NCI-H1105 (cell line): ENCODE measurements around the gene WASL.
"Not testable (repeated sequence)": the region's sequence is repeated elsewhere in the genome, so short reads cannot be mapped to it uniquely, and the experiment has no call there.

ENCODE experiments used
- DNase-seq: peaks from one replicate; lab custom pipeline; 2025; lab: John Stamatoyannopoulos, UW

Gene WASL

DNA sequence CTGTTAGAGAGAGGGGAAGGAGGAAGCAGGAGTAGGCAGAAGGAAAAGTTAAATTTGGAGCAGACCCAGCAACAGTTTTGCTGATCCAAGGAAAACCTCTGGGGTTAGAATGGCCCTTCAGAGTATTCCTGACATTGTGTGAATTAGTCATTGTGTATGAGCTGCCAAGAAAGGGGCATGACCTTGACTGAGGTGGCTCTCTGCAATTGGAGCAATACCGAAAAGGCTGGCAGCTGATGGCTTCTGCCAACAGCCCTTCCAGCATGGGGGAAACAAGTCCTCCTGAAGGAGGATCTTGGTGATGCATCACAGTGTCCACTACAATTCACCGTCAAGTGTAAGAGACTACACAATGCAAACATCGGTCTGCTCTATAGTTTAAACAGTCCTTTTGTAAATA is 20.6 kb upstream of the WASL start:
- DNase-seq: no peak

DNA sequence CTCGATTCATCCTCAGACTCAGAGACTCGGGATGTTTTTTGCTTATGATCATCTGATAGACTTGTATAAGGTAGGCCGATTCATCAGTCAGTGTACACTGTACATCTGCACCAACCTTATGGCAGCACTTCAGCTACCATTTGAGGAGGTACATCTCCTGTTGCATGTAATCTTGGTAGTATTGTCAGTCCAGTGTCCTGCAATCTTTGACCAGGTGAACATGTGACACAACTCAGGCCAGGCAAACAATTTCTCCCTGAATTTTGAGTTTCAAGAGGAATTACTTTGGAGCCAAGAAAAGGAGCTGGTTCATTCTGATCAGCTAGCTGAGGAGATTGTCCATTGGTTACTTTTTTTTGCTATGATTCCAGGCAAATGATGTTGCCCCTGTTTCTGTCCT is 19.7 kb upstream of the WASL start:
- DNase-seq: no peak

DNA sequence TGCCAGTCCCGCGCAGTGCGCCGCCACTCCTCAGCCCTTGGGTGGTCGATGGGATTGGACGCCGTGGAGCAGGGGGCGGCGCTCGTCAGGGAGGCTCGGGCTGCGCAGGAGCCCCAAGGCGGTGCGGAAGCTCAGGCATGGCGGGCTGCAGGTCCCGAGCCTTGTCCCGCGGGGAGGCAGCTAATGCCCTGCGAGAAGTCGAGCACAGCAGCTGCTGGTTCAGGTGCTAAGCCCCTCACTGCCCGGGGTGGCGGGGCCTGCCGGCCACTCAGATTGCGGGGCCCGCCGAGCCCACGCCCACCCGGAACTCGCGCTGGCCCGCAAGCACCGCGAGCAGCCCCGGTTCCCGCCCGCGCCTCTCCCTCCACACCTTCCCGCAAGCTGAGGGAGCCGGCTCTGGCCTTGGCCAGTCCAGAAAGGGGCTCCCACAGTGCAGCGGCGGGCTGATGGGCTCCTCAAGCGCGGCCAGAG is 14.4 kb upstream of the WASL start:
- DNase-seq: no peak

DNA sequence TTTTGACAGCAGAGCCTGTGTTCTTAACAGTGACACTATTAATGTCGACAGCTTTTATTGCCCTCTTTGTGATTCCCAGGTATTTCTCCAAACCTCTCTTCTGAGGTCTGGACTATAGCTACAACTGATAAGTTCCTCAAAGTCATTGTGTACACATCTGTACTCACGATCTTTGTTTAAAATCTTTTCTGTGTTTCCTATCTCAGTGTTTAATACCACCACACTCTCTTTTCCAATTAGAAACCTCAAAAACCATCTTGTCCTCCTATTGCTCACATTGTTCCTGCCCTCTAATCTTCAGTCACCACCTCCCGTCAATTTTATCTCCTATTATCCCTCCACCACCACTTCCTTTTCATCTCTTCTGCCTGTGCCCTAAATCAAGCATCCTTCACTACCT is 12.9 kb upstream of the WASL start:
- DNase-seq: no peak

DNA sequence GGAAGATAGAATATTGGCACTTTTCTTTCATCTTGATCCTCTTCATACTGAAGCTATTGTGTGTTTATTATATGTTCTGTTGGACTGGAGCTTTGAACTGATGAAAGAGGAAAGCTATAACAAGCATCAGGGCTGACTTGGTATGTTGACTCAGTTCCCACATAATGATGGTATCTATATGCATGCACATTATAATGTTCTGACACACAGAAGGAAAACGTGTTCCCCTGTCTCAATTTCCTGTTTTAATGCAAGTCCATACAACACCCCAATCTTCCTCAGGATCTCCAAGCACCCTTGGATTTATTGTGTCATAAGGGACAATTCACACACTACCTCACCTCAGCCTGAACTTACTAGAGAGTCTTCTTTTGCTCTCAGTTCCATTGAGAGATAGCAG is 8.3 kb upstream of the WASL start:
- DNase-seq: no peak

DNA sequence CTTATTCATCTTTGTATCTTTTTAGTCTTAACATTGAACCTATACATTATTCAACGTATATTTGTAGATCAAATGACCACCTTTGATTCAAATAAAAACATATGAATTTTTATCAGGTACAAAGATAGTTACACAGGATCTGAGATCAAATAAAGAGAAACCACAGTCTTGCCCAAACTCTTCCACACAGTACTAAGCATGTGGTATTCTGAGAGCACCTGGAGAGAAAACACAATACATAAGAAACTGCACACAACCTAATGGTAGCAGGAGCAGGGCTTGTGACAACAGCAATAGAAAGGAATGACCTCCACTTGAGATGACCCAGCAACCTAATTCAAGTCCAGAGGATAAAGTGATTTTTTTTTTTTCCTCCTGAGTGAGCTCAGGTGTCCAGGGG is 6.5 kb upstream of the WASL start:
- DNase-seq: no peak

DNA sequence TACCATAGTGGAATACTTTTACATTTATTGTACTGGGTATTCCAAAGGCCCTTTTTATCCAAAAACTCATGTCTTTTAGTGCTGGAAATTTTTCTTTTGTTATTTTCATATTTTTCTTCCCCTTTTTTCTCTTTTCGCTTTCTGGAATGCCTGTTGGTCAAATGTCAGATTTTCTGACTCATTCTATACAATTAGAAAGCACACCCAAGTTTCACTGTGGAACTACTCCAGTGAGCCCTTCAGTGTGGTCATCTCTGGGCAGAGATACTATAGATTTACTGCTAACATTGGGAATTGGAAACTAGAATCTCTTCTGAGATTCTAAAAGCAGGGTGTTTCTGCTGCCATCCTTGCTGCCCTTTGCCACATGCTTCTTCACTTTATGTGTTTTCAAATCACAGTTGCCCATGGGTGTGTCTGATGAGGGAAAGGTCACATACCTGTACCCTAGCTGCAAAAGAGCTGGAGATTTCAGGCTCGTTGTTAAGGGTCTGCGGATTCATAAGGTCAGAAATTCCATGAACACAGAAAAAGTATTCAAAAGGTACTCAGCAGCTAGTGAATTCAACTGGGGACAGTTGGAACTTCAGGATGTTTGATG is 5.6 kb upstream of the WASL start:
- no peak for DNase-seq

DNA sequence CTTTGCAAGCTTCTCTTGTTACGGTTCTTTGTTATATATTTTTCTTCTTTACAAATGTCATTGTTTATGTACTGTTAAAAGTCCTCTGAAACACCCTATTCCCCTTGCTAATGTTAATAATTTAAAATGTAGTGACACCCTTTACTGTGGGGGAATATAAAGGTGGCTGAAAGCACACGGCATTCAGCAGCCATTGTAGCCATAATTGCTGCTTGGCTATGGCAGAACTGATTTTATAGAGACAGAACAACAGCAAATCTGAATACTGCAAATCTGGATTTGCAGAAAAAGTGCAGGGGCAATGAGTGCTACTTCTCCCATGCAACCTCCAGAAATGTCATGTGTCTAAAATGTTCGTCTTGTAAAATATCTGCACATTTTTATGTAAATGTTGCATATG is 3.7 kb upstream of the WASL start:
- no peak for DNase-seq

DNA sequence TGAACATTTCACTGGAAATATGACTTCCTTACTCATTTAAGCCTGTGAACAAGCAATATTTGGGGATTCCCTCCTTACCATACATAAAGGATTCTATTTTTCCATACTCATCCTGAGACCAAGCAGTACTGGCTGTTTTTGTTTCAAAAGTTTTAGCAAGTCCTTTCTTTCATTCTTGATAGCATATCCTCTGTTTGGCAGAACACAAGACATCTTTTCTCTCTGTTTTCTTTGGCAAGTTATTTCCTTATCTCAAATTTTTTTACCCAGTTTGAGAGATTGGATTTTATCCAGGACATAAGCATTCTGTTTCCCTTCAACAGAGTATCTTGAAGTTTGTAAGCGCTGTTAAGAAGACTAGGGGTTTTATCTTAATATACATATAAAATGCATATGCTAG is 3.0 kb upstream of the WASL start:
- DNase-seq: no peak

DNA sequence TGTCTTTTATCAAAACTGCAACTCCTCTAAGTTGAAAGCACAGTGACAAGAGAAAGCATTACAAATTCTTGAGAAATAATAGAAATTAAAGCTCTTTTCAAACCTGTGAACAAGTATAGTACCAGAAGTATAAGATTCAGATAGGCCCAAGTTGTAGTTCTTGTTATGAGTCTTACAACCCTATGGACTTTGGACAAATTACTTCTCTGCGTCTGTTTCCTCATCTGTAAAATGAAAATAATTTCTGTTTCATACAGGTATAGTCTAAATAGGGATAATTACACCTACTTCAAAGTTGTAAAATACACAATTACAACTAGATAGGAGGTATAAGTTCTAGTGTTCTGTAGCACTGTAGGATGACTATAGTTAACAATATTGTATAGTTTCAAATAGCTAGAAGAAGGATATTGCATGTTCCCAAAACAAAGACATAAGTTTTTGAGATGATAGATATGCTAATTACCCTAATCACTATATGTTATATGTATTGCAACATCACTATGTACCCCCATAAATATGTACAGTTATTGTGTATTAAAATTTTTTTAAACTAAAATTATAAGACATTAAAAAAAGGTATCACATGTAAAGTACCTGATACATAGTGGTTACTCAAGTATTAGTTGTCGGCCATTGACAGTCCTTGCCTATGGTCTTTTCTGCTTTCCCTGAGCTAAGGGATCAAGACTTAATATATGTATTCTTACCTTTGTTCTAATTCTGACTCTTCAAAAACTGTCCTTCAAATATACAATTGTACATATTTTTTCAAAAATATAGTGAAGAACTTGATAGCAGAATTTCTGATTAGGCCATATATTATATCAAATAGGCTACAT is 1.8 kb upstream of the WASL start:
- DNase-seq: no peak

DNA sequence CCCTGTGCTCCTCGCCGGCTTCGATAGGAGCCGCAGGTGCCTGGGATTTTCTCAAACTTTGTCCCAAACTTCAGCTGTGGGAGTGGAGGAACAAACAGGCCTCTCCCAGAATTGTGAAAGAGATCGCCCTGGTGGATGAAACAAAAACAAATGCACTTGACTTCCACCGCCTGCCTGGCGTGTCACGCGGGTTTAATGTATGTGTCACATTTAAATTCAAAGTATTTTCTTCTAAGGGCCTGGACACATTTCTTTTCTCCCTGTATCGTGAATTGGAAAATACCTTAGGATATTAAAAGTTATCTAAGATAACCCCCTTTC is 694 bp upstream of the WASL start:
- DNase-seq: no peak

DNA sequence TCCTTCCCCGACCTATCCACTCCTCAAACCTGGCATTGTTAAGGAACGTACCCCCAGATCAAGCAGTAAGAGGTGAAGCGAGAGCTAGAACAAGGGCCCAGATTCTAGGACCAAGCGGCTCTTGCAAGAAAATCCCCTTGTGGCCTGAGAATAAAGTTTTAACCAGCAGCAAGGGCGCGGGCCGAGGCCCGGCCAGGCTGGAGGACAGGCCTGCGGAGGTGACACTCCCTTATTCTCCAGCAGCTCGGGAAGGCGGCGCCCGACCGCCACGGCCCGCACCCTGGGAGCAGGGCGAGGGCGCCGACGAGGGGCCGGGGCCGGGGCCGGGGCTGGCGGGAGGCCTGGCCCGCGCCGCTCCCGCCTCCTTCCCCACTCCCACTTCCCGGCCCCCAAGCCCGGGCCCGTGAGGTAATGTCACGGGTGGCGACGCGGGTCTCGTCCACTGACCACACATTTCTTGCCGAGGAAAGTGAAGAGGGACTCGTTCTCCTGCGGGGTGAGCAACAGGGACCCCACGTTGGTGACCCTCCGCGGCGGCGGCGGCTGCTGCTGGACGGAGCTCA is 551 bp downstream of the WASL start:
- DNase-seq: no peak

DNA sequence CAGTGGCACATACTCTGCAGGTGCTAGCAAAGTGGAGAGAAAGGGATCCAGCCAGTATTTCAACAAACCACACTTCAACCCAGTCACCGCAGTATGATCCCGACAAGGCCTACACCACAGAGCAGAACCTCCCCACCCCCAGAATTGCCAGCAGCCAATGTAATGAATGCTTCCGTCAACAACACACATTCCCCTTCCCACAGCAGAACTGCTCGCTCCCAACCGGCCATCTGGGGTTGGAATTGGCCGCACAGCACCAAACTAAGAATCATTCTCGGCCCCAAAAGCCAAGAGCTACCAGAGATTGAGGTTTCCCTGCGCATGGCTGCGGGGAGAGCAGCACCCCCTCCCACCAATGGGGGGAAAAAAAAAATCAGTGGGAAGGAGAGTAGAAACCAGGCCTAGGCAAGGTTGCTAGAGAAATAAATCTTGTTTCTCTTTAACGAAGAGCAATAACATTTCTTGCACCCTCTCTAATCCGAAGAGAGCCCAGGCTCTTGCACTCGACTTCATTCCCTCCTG is 1.1 kb downstream of the WASL start:
- peak; percentile 43 for DNase-seq

DNA sequence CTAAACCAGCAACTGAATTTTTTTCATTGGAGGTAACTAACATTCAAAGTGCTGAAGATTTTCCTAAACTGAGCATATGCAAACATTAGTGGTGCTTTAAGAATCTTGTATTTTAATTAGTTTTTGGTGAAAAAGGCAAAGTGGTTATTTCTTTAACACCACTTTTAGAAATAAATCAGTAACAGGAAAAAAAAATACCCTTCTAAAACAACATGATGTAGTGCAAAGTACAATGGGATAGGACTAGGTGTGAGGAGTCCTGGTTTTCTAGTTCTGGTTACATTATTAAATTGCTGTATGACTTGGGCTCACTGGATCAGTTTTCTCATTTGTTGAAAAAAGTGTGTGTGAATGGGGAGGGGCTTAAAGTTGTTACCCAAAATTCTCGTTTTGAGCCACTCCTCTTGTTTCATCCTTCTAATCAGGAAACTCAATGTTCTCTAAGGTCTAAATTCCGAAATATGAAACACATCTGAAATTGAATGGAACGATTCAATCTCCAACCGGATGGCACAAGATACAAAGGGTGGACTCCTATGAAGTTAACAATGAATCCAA is 1.8 kb downstream of the WASL start:
- no peak for DNase-seq

DNA sequence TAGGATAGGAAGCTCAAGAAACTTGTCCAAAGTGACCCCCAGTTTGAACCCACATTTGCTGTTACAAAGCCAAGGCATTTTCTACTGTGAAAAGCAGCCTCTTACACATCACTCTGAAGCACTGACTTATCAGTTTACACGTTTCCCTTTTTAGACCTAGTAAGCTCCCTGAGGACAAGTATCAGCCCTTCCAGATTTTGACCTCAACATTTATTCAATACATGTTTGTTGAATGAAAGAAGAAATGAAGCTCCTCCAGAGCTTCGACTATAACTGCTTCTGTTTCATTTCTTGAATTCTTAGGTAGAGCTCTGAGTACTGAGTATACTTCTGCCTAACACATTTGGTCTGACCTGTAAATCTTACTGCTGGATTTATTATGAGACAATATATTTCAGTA is 2.7 kb downstream of the WASL start:
- no peak for DNase-seq

DNA sequence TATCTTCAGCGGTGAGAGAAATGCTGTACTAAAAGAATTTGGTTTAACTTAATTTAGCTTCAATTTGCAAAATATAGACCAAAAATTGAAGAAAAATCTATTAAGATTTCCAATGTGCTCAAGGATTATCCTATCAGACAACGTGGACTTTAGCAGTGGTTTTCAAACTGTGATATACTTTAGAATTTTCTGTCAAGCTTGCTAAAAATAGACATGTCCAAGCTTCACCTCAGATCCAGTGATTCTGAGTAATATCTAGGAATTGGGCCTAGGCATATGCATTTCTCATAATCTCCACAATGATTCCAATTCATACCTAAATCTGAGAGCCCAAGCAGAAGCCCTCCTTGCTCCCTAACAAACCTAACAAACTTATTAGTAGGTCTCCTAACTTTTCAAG is 3.4 kb downstream of the WASL start:
- DNase-seq: no peak

DNA sequence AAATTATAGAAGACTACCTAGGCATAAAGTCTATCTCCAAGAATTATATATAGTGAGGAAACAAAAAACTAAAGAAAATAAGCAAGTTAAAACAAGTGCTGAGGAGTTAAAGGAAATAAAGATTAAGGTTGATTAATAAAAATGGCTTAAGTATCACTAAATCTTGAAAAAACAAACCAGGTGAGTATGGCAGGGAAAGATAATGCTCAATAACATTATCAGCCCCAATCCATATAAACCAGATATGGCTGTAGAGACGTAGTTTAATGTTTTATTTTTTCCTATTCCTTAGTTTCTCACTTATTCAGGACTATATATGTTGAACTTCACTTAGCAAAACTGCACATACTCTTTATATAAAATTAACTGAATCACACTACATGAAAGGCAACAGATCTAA is 4.4 kb downstream of the WASL start:
- no peak for DNase-seq

DNA sequence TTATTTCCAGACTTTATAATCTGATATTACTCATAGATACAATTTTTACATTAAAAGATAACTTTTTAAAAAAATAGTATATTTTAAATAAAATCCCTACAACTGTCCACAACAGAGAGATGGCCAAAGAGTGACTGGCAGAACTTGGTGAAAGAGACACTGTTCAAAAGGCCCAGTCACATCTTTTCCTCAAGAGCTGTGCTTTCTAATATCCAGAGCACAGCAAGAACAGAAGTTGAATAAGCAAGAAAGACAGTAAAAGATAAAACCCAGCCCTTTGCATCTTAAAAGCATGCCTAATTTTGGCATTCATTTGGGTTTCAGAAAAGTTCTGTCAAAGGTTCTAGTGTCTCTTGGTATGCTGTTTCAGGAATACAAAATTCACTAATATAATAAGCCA is 6.9 kb downstream of the WASL start:
- no peak for DNase-seq

DNA sequence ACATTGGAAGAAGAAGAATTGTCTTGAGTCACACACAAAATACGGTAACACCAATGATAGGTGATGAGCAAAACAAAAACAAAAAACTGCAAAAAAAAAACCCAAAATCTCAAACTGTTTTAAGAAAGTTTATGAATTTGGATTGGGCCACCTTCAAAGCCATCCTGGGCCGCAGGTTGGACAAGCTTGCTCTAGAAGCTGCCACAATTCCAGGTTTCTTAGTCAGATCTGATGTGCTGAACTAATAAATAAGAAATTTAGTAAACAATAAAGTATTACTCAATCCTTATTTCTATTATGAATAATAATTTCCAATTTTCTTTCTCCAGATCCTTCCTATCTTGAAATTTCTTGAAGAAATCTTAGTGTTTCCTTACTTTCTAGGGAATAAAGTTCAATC is 10.0 kb downstream of the WASL start:
- DNase-seq: no peak

DNA sequence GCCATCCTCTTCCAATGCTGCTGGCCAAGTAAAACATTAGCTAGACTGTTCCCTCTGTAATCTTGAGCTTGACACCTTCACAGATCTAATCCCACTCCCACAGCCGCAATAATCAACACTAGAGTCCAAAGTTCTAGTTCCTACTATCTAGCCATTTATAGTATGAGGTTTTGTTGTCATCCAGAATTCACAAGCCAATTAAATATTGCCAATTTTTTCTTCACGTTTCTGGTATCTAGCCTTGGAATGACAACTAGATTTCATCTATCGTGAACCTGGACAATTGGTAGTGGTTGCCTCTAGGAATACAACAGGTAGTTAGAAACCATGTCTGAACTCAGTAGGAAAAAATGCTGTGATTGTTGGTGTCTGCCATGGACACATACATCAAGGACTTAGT is 10.4 kb downstream of the WASL start:
- no peak for DNase-seq

DNA sequence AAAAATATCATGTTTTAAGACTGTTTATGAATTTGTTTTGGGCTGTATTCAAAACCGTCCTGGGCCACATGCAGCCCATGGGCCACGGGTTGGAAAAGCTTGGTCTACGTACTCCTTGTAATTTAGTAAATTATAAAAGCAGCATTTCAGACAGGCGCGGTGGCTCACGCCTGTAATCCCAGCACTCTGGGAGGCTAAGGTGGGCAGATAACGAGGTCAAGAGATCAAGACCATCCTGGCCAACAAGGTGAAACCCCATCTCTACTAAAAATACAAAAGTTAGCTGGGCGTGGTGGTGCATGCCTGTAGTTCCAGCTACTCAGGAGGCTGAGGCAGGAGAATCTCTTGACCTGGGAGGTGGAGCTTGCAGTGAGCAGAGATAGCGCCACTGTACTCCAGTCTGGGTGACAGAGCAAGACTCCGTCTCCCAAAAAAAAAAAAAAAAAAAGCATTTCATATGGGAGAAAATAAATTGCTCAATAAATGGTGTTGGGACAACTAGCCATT is 11.6 kb downstream of the WASL start:
- not testable (repeated sequence) for DNase-seq

DNA sequence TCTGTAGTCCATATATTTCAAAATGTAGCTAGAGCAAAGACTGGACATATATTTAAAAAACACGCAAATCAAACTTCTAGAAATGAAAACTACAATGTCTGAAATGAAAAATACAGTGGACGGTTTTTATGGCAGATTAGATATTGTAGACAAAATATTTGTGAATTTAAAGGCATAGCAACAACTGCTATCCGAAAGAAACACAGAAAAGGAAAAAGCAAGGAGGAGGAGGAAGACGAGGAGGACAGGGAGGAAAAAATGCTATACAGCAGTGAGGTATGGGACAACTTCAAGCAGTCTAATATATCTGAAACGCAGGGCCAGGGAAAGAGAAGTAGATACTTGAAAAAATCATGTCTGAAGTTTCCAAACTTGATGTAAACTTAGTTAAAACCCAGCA is 13.3 kb downstream of the WASL start:
- DNase-seq: no peak

DNA sequence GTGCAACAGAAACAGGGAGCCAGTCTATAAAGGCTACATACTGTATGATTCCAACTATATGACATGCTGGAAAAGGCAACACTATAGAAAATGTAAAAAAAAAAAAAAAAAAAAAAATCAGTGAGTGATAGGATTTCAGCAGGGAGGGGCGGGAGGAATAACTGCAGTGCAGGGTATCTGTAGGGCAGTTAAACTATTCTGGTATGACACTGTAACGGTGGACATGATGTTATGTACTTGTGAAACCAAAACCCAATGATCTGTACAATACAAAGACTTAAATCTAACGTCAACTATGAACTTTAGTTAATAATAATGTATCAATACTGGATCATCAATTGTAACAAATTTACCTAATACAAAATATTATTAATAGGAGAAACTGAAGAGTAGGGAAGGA is 14.3 kb downstream of the WASL start:
- DNase-seq: no peak
